ENCODE measurements around the gene SLC30A7. TPM values are rescaled to one million over a fixed set of nuclear protein-coding genes. Genes with fewer than 3 reads are reported as not detected.
A peak's percentile ranks its signal among the peaks of the same experiment; 100 is the strongest.
"Not testable (repeated sequence)": the region's sequence is repeated elsewhere in the genome, so short reads cannot be mapped to it uniquely, and the experiment has no call there.

SLC30A7 gene
- total RNA-seq, 2 donors from 2014 or later, result 26.8 to 54.7 TPM

- H3K27ac ChIP-seq; ATAC-seq (ENCODE audit: insufficient number of reproducible peaks, low FRiP score, low read depth); DNase-seq (ENCODE audit: low spot score); H3K9me3 ChIP-seq; H3K4me3 ChIP-seq; H3K27me3 ChIP-seq (replicated peaks; ENCODE audit: insufficient read depth); H3K36me3 ChIP-seq: not testable (repeated sequence)
- peaks cover 12 to 14% of the 10 kb centered on the region in 2 donors for H3K4me1 ChIP-seq (ENCODE audit: control insufficient read depth in 1 of 2, low read depth in 2 of 2)
Observed at GRCh38 chr1:100948721-100949405, 53.0 kb downstream of the SLC30A7 start.

DNA sequence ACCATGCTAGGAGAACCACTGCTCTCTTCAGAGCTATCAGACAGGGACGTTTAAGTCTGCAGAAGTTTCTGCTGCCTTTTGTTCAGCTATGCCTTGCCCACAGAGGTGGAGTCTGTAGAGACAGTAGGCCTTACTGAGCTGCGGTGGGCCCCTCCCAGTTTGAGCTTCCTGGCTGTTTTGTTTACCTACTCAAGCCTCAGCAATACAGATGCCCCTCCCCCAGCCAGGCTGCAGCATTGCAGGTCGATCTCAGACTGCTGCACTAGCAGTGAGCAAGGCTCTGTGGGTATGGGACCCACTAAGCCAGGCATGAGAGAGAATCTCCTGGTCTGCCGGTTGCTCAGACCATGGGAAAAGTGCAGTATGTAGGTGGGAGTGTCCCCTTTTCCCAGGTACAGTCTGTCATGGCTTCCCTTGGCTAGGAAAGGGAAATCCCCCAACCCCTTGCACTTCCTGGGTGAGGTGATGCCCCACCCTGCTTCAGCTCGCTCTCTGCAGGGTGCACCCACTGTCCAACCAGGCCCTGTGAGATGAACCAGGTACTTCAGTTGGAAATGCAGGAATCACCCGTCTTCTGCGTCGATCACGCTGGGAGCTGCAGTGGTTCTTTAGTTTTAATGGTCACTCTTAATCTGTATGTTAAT lies 53.7 kb downstream of the SLC30A7 start:
- not testable (repeated sequence) for H3K27ac ChIP-seq; H3K27me3 ChIP-seq (replicated peaks; ENCODE audit: insufficient read depth); H3K4me3 ChIP-seq; H3K36me3 ChIP-seq; DNase-seq (ENCODE audit: low spot score); ATAC-seq (ENCODE audit: insufficient number of reproducible peaks, low FRiP score, low read depth); H3K9me3 ChIP-seq
- H3K4me1 ChIP-seq (ENCODE audit: control insufficient read depth in 1 of 2, low read depth in 2 of 2), result peaks cover 12 to 14% of the 10 kb centered on the region in 2 donors

DNA sequence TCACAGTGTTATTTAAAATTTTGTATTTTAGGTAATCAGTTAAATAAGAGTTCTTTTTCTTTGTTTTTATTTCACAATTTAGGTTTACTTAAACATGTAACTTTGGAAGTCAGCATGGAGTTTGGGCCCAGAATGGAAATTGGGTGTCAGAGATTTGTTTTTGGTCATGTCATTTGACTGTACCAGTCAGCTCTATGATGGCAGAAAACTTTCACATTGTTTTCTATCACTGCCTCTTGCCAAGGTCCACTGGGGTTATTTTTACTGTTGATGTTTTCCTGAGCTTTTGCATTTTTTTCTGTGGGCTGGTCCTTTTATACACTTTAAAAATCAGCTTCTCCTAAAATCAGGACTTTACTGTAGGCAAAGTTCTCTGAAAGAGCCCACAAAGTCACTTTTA lies 54.4 kb downstream of the SLC30A7 start:
- H3K27ac ChIP-seq, result peak overlapping the region in 1 of 2 donors; percentile 34
- H3K27me3 ChIP-seq (replicated peaks; ENCODE audit: insufficient read depth), result no peaks in the 10 kb centered on the region
- DNase-seq (ENCODE audit: low spot score) (no peak), ATAC-seq (ENCODE audit: insufficient number of reproducible peaks, low FRiP score, low read depth) (no peak)
- peaks cover 12 to 14% of the 10 kb centered on the region in 2 donors for H3K4me1 ChIP-seq (ENCODE audit: control insufficient read depth in 1 of 2, low read depth in 2 of 2)
- TF ChIP-seq, protein P1, sequence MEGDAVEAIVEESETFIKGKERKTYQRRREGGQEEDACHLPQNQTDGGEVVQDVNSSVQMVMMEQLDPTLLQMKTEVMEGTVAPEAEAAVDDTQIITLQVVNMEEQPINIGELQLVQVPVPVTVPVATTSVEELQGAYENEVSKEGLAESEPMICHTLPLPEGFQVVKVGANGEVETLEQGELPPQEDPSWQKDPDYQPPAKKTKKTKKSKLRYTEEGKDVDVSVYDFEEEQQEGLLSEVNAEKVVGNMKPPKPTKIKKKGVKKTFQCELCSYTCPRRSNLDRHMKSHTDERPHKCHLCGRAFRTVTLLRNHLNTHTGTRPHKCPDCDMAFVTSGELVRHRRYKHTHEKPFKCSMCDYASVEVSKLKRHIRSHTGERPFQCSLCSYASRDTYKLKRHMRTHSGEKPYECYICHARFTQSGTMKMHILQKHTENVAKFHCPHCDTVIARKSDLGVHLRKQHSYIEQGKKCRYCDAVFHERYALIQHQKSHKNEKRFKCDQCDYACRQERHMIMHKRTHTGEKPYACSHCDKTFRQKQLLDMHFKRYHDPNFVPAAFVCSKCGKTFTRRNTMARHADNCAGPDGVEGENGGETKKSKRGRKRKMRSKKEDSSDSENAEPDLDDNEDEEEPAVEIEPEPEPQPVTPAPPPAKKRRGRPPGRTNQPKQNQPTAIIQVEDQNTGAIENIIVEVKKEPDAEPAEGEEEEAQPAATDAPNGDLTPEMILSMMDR (IDR thresholded peaks at IDR 0.05), result no peak
- no peak overlapping the region for H3K4me3 ChIP-seq
- no peaks in the 10 kb centered on the region for H3K9me3 ChIP-seq
- H3K36me3 ChIP-seq, result no peaks in the 10 kb centered on the region

- Histone ChIP-seq H3K9me3 (no peaks in the 10 kb centered on the region), H3K27ac (peak overlapping the region in 1 of 2 donors; percentile 34), H3K4me1 (ENCODE audit: control insufficient read depth in 1 of 2, low read depth in 2 of 2) (peaks cover 12 to 14% of the 10 kb centered on the region in 2 donors), H3K36me3 (no peaks in the 10 kb centered on the region), H3K27me3 (replicated peaks; ENCODE audit: insufficient read depth) (no peaks in the 10 kb centered on the region), H3K4me3 (no peak overlapping the region)
- TF ChIP-seq, protein P1 (IDR thresholded peaks at IDR 0.05), result no peak
- DNase-seq (ENCODE audit: low spot score) (no peak), ATAC-seq (ENCODE audit: insufficient number of reproducible peaks, low FRiP score, low read depth) (peak; percentile 36)
Observed at GRCh38 chr1:100950781-100951180, 54.9 kb downstream of the SLC30A7 start.

- DNase-seq (ENCODE audit: low spot score) (no peak), ATAC-seq (ENCODE audit: insufficient number of reproducible peaks, low FRiP score, low read depth) (no peak)
- Histone ChIP-seq H3K36me3 (no peaks in the 10 kb centered on the region), H3K27ac (no peak overlapping the region), H3K4me3 (no peak overlapping the region), H3K27me3 (replicated peaks; ENCODE audit: insufficient read depth) (no peaks in the 10 kb centered on the region), H3K4me1 (ENCODE audit: control insufficient read depth in 1 of 2, low read depth in 2 of 2) (peaks cover 12 to 14% of the 10 kb centered on the region in 2 donors), H3K9me3 (no peaks in the 10 kb centered on the region)
- TF ChIP-seq, protein P1 (IDR thresholded peaks at IDR 0.05), result no peak
Observed at GRCh38 chr1:100952104-100952745, 56.3 kb downstream of the SLC30A7 start.

DNA sequence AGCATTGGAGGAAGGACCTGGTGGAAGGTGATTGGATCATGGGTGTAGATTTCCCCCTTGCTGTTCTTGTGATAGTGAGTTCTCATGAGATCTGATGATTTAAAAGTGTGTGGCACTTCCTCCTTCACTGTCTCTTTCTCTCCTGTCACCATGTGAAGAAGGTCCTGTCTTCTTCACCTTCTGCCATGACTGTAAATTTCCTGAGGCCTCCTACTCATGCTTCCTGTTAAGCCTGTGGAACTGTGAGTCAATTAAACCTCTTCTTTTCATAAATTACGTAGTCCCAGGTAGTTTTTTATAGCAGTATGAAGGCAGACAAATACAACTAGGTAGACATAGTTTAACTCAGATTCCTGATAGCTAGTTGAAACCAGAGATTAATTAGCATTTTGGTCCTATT lies 57.1 kb downstream of the SLC30A7 start:
- H3K4me3 ChIP-seq; H3K9me3 ChIP-seq; ATAC-seq (ENCODE audit: insufficient number of reproducible peaks, low FRiP score, low read depth); DNase-seq (ENCODE audit: low spot score); H3K27me3 ChIP-seq (replicated peaks; ENCODE audit: insufficient read depth); H3K36me3 ChIP-seq; H3K27ac ChIP-seq: not testable (repeated sequence)
- peaks cover 12 to 14% of the 10 kb centered on the region in 2 donors for H3K4me1 ChIP-seq (ENCODE audit: control insufficient read depth in 1 of 2, low read depth in 2 of 2)

Data from thoracic aorta (tissue), 2 donors.